GM18520 (cell line): ENCODE results near the gene WDR90.
A peak's percentile ranks its signal among the peaks of the same experiment; 100 is the strongest.

Experiments
- ATAC-seq: cut with Tn5 transposase; IDR thresholded peaks from one replicate; pipeline ENCODE4 v1.9.1; 2021; ENCODE audit not compliant: unreplicated experiment

WDR90 gene

GRCh38 chr16:658679-659571 is 9.8 kb downstream of the WDR90 start:
- no peak for ATAC-seq

- ATAC-seq = no peak
Observed at GRCh38 chr16:659618-660017, 10.5 kb downstream of the WDR90 start.

GRCh38 chr16:660132-660458 is 10.9 kb downstream of the WDR90 start:
- no peak for ATAC-seq

DNA sequence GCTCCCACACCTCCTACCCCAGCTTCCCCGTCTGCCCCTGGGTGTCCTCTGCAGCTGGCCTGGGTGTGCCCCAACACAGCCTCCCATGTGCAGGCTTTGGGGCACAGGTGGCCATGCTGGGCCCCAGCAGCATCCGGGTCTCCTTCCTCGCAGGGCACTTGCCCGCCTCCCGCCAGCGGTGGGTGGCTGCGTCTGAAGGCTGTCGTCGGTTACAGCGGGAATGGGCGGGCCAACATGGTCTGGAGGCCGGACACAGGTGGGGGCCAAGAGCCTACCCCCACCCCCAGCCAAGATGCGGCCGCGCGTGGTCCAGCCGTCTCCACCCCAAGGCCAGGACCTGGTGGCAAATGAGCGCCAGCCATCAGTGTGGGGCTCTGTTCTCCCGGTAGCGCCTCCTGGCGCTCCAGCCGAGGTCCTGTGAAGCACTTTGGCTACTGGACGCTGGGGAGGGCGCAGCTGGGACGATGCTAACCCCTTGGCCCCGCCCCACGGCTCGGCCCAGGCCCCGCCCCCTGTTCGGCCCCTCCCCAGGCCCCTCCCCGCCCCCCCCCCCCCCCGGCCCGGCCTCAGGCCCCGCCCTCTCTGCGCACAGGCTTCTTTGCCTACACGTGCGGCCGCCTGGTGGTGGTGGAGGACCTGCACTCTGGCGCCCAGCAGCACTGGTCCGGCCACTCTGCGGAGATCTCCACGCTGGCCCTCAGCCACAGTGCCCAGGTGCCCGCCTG is 11.5 kb downstream of the WDR90 start:
- peak; percentile 37 for ATAC-seq

GRCh38 chr16:661184-661821 is 12.1 kb downstream of the WDR90 start:
- ATAC-seq = no peak

GRCh38 chr16:662095-662494 is 12.9 kb downstream of the WDR90 start:
- ATAC-seq = no peak

- no peak for ATAC-seq
Observed at GRCh38 chr16:662597-662996, 13.4 kb downstream of the WDR90 start.

DNA sequence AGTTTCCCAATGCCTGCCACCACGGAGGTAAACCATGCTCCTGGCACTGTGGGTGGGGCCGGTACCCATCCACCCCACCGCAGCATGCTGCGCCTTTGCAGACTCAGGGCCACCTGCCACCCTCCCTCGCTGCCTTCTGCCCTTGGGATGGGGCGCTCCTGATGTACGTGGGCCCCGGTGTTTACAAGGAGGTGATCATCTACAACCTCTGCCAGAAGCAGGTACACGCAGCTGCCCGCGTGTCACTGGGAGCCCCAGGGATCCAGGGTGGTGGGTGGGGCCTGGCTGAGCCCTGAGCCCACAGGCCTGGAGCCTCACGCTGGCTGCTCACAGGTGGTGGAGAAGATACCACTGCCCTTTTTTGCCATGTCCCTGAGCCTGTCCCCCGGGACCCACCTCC is 17.4 kb downstream of the WDR90 start:
- no peak for ATAC-seq

GRCh38 chr16:667113-667779 is 18.1 kb downstream of the WDR90 start:
- ATAC-seq = no peak

DNA sequence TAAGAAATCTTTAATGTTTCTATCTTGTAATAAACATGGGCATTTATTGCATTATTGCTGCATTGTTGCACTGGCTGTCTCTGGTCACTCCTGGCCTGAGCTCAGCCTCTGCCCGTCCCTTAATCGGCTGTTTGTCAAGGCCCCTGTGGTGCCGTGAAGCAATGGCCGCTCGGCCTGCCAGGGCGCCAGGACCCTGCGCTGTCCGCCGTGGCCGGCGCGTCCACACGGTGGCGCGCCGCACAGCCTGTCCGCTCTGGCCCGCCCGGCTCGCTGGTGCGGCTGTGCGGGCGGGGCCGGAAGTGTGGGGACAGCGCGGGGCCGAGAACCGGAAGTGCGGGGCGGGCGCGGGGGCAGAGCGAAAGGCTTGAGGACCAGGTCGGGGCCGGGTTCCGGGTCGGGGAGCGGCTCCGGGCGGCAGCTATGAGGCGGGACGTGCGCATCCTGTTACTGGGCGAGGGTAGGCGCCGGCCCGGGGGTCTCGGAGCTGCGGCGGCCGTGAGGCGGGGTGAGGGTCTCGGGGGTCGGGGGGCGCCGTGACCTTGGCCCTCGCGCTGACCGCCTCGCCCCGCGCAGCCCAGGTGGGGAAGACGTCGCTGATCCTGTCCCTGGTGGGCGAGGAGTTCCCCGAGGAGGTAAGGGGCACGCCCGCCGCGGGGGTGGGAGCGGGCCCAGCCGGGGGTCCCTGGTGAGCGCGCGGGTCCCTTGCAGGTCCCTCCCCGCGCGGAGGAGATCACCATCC is 18.8 kb downstream of the WDR90 start, which contains the start of gene RHOT2:
Gene RHOT2, plus strand, starts transcription at position 353 of the 739 bp plus-strand sequence. Its CDS starts 68 bp downstream, at position 421.
- ATAC-seq = peak; percentile 70

DNA sequence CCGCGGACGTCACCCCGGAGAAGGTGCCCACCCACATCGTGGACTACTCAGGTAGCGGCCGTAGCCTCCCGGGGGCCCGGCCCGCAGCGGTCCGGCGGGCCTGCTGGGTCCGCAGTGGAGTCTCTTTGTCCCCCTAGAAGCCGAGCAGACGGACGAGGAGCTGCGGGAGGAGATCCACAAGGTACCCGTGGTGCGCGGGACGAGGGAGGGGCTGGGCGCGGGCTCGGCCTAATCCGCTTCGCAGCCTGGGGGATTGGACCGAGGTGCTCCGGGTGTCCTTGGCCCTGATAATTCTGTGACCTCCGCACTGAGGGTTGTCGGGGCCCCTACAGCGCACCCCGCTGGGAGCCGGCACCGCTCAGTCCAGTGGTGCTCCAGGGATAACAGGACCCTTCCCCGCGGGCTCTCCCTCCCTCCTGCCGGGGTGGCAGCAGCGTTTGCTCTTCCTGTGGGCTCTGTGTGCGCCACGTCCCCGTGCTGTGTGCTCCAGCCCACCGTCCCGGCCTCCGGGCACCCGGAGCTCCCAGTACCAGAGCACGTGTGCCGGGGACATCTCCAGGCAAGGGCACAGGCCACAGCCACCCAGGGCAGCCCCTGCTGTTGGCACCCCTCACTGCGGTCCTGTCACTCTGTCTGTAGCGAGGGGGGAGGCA is 19.5 kb downstream of the WDR90 start:
- ATAC-seq = no peak

GRCh38 chr16:669666-670065 is 20.5 kb downstream of the WDR90 start:
- ATAC-seq = no peak

- ATAC-seq = no peak
Observed at GRCh38 chr16:670485-671352, 21.6 kb downstream of the WDR90 start.

GRCh38 chr16:671353-672131 is 22.4 kb downstream of the WDR90 start:
- ATAC-seq = no peak

GRCh38 chr16:672371-672770 is 23.2 kb downstream of the WDR90 start:
- no peak for ATAC-seq

DNA sequence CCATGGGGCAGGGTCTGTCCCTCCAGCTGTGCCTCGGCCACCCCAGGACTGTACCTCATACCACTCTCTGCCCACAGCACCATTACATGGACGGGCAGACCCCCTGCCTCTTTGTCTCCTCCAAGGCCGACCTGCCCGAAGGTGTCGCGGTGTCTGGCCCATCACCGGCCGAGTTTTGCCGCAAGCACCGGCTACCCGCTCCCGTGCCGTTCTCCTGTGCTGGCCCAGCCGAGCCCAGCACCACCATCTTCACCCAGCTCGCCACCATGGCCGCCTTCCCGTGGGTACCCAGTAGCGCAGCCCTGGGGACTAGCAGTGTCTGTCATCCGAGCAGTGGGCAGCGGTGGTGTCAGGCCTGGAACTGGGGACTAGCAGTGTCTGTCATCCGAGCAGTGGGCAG is 23.7 kb downstream of the WDR90 start:
- no peak for ATAC-seq

DNA sequence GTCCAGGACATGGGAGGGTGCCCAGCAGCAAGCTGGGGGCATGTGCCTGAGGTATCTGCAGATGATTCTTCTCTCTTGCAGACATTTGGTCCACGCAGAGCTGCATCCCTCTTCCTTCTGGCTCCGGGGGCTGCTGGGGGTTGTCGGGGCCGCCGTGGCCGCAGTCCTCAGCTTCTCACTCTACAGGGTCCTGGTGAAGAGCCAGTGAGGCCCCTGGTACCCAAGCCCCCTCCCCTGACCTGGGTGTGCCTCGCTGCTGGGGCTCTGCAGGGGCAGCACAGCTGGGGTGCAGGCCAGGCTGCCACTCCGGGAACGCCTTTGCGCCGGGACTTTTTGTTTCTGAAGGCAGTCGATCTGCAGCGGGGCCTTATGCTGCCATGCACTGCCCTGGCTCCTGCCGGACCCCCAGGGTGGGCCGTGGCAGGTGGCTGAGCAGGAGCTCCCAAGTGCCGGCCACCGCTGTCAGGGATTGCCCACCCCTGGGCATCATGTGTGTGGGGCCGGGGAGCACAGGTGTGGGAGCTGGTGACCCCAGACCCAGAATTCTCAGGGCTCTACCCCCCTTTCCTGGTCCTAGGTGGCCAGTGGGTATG is 24.3 kb downstream of the WDR90 start:
- no peak for ATAC-seq
